ENCODE data around the gene GLYR1. TPM values are rescaled to one million over a fixed set of nuclear protein-coding genes. Genes with fewer than 3 reads are reported as not detected.

GLYR1 gene
- total and polyA plus RNA-seq, 2 experiments from 2014 or later = 46.5 to 56.9 TPM

GRCh38 chr16:4847774-4848587 lies 893 bp upstream of the GLYR1 start:
- peaks cover 31% of the 10 kb centered on the region for H3K4me1 ChIP-seq (ENCODE audit: insufficient read depth)
- H3K4me2 ChIP-seq = peak overlapping the region; percentile 91
- H3K4me3 ChIP-seq = peak overlapping the region; percentile 62
- peak overlapping the region; percentile 59 for H2AFZ ChIP-seq
- TF ChIP-seq CTCF (IDR thresholded peaks at IDR 0.05; ENCODE audit: poor library complexity) = peak; percentile 1
- TF ChIP-seq EZH2 (IDR thresholded peaks at IDR 0.05; ENCODE audit: borderline replicate concordance) = no peak
- TF ChIP-seq EZH2phosphoT487 (IDR thresholded peaks at IDR 0.05; ENCODE audit: low read depth, severe bottlenecking, unreplicated experiment) = no peak
- no peaks in the 10 kb centered on the region for H3K9me2 ChIP-seq (replicated peaks; ENCODE audit: insufficient read depth)
- peak; percentile 66 for DNase-seq (ENCODE audit: low spot score)
- H3K36me3 ChIP-seq (replicated peaks; ENCODE audit: insufficient read depth, low read depth) = no peaks in the 10 kb centered on the region
- no peaks in the 10 kb centered on the region for H3K9me3 ChIP-seq (ENCODE audit: low read depth)
- peaks cover 92% of the 10 kb centered on the region for H3K79me2 ChIP-seq
- H3K27ac ChIP-seq = peak overlapping the region; percentile 93
- H4K20me1 ChIP-seq (ENCODE audit: insufficient read depth, poor library complexity, severe bottlenecking) = peaks cover 53% of the 10 kb centered on the region
- no peaks in the 10 kb centered on the region for H3K27me3 ChIP-seq
- WGBS (ENCODE audit: low lambda C conversion rate, missing lambda C conversion rate) = 1% methylated on average over 71 of the region's 83 CpGs

- under 1% methylated on average over 27 of the region's 27 CpGs for WGBS (ENCODE audit: low lambda C conversion rate, missing lambda C conversion rate)
- peaks cover 43% of the 10 kb centered on the region for H4K20me1 ChIP-seq (ENCODE audit: insufficient read depth, poor library complexity, severe bottlenecking)
Measured at GRCh38 chr16:4846503-4846900, 586 bp downstream of the GLYR1 start.

GRCh38 chr16:4840984-4841383 lies 6.1 kb downstream of the GLYR1 start:
- H3K4me3 ChIP-seq = no peak overlapping the region
- H3K27me3 ChIP-seq = no peaks in the 10 kb centered on the region
- no peaks in the 10 kb centered on the region for H3K9me2 ChIP-seq (replicated peaks; ENCODE audit: insufficient read depth)
- no peak for DNase-seq (ENCODE audit: low spot score)
- H4K20me1 ChIP-seq (ENCODE audit: insufficient read depth, poor library complexity, severe bottlenecking) = peaks cover 5% of the 10 kb centered on the region
- peaks cover 8% of the 10 kb centered on the region for H3K4me1 ChIP-seq (ENCODE audit: insufficient read depth)
- no peak for TF ChIP-seq CTCF (IDR thresholded peaks at IDR 0.05; ENCODE audit: poor library complexity)
- TF ChIP-seq EZH2 (IDR thresholded peaks at IDR 0.05; ENCODE audit: borderline replicate concordance) = no peak
- no peak for TF ChIP-seq EZH2phosphoT487 (IDR thresholded peaks at IDR 0.05; ENCODE audit: low read depth, severe bottlenecking, unreplicated experiment)
- H3K79me2 ChIP-seq = peaks cover 51% of the 10 kb centered on the region
- no peak overlapping the region for H3K4me2 ChIP-seq
- H3K27ac ChIP-seq = no peak overlapping the region
- H2AFZ ChIP-seq = no peak overlapping the region
- H3K9me3 ChIP-seq (ENCODE audit: low read depth) = no peaks in the 10 kb centered on the region
- WGBS (ENCODE audit: low lambda C conversion rate, missing lambda C conversion rate) = 80% methylated on average over 5 of the region's 5 CpGs
- no peaks in the 10 kb centered on the region for H3K36me3 ChIP-seq (replicated peaks; ENCODE audit: insufficient read depth, low read depth)

More at GRCh38 chr16:4846503-4846900, 586 bp downstream of the GLYR1 start:
- Histone ChIP-seq H3K4me2 (peak overlapping the region; percentile 96), H3K4me3 (peak overlapping the region; percentile 69), H3K79me2 (peaks cover 90% of the 10 kb centered on the region), H3K27ac (peak overlapping the region; percentile 92), H3K36me3 (replicated peaks; ENCODE audit: insufficient read depth, low read depth) (no peaks in the 10 kb centered on the region), H3K9me3 (ENCODE audit: low read depth) (no peaks in the 10 kb centered on the region), H2AFZ (peak overlapping the region; percentile 42), H3K4me1 (ENCODE audit: insufficient read depth) (peaks cover 31% of the 10 kb centered on the region), H3K9me2 (replicated peaks; ENCODE audit: insufficient read depth) (no peaks in the 10 kb centered on the region), H3K27me3 (no peaks in the 10 kb centered on the region)
- no peak for TF ChIP-seq EZH2 (IDR thresholded peaks at IDR 0.05; ENCODE audit: borderline replicate concordance)
- no peak for TF ChIP-seq EZH2phosphoT487 (IDR thresholded peaks at IDR 0.05; ENCODE audit: low read depth, severe bottlenecking, unreplicated experiment)
- TF ChIP-seq CTCF (IDR thresholded peaks at IDR 0.05; ENCODE audit: poor library complexity) = no peak
- DNase-seq (ENCODE audit: low spot score) = peak; percentile 80
